Progenitor cell of endocrine pancreas (in vitro differentiated cells): ENCODE measurements around the gene CEP55. TPM values are rescaled to one million over a fixed set of nuclear protein-coding genes. Genes with fewer than 3 reads are reported as not detected.

Experiments used
- DNase-seq: peaks from one replicate; pipeline ENCODE4 v3.0.0; 2021; ENCODE audit warnings: low spot score; ENCODE audit not compliant: unreplicated experiment
- H3K27ac Mint-ChIP-seq: 2 replicates; pipeline ENCODE4 v1.8.0; 2021; ENCODE audit warnings: mild to moderate bottlenecking, moderate library complexity, mixed read lengths
- H3K27me3 Mint-ChIP-seq: 2 replicates; pipeline ENCODE4 v1.8.0; 2021; ENCODE audit warnings: mixed read lengths
- H3K36me3 Mint-ChIP-seq: 2 replicates; pipeline ENCODE4 v1.8.0; 2022; ENCODE audit warnings: mixed read lengths; ENCODE audit not compliant: insufficient read depth
- H3K4me1 Mint-ChIP-seq: 2 replicates; pipeline ENCODE4 v1.8.0; 2021; ENCODE audit warnings: low read depth, mixed read lengths
- H3K4me3 Mint-ChIP-seq: 2 replicates; pipeline ENCODE4 v1.8.0; 2021; ENCODE audit warnings: low read depth, mild to moderate bottlenecking, moderate library complexity, mixed read lengths
- H3K9me3 Mint-ChIP-seq: 2 replicates; pipeline ENCODE4 v1.8.0; 2021; ENCODE audit warnings: low read depth, mixed read lengths
- CTCF ChIP-seq: fragments of 200-600 bp; sonication (generic); IDR thresholded peaks from one replicate; pipeline ENCODE4 v1.5.0; 2021; ENCODE audit warnings: antibody characterized with exemption, mild to moderate bottlenecking; ENCODE audit not compliant: unreplicated experiment
- long read RNA-seq: library from polyadenylated mRNA; unstranded; transcript quantifications from one replicate; pipeline ENCODE4 v2.0.0, GENCODE V29; 2020
- total RNA-seq: library from RNA; stranded (reverse); gene quantifications from 2 replicates; pipeline ENCODE4 v1.2.1, GENCODE V29; 2021

Gene CEP55
- total RNA-seq = 9.1 and 10.5 TPM in 2 replicates
- long read RNA-seq, partial matches to known transcripts = 1 of 3 reads
- long read RNA-seq, other reads (novel, unspliced or antisense) = 1 of 3 reads

DNA sequence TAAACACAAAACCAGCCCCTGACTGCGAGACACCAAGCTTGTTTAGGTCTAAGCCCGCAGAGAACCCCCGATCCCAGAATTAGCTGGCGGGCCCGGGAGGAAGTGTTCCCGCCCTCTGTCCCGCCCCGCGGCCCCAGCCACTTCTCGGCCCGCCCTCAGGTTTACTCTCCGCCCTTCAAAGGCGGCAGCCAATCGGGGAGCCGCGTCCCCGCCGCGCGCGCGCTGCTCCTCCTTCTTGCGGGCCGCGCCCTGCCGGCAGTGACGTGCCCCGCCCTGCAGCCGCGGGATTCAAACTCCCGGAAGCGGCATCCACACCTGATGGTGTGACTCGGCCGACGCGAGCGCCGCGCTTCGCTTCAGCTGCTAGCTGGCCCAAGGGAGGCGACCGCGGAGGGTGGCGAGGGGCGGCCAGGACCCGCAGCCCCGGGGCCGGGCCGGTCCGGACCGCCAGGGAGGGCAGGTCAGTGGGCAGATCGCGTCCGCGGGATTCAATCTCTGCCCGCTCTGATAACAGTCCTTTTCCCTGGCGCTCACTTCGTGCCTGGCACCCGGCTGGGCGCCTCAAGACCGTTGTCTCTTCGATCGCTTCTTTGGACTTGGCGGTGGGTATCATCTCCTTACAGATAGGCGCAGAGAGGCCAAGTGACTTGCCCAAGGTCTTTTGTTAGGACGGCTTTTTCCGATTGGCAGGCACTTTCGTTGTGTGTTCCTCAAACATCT lies at the start of gene CEP55:
Gene CEP55, plus strand, starts transcription at position 291 of the 720 bp plus-strand sequence. CDS start 3,440 bp downstream, outside the sequence.
- Mint-ChIP-seq H3K4me3 (peak within 1 kb of the TSS; percentile 81), H3K4me1 (peaks cover 10% of the 10 kb centered on the region), H3K27ac (peak within 1 kb of the TSS; percentile 87), H3K9me3 (no peaks in the 10 kb centered on the region), H3K36me3 (no peaks in the 10 kb centered on the region), H3K27me3 (peaks cover 7% of the 10 kb centered on the region)
- DNase-seq = peak; percentile 94
- no peak for TF ChIP-seq CTCF

DNA sequence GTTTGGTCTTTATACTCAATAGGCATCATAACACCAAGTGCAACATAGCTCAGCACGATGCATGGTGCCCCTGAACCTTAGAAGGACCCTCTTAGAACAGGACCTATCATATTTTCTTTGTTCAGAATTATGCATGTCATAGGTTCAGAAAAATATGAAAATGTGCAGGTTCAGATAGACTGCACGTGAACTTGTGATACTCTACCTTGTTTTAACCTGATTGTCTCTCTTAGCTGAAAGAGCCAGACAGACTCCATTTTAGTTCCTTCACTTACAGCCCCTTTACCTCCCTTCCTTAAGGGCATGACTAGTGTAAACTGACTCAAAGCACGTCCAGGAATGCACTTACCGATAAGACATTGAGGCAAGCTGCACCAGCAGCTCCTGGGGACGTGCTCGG lies 49.4 kb upstream of the CEP55 start:
- H3K4me1 Mint-ChIP-seq = peaks cover 47% of the 10 kb centered on the region
- no peak overlapping the region for H3K4me3 Mint-ChIP-seq
- peaks cover 6% of the 10 kb centered on the region for H3K36me3 Mint-ChIP-seq
- DNase-seq = no peak
- peak overlapping the region; percentile 99 for H3K27ac Mint-ChIP-seq
- H3K9me3 Mint-ChIP-seq = no peaks in the 10 kb centered on the region
- no peaks in the 10 kb centered on the region for H3K27me3 Mint-ChIP-seq
- no peak for TF ChIP-seq CTCF

DNA sequence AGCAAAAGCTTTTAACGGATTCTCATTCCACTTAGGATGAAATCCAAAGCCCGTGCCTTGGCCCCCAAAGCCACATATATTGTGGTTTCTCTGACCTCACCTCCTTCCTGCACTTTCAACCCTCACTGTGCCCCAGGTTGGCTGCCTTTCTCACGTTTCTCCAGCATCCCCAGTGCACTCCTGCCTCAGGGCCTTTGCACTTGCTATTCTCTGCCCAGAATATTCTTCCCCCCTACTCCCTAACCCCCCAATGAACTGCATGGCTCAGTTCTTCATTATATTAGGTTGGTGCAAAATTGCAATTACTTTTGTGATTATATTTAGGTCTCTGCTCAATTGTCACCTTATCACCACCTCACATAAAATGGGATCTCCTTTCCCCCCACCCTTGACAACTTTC lies 48.4 kb upstream of the CEP55 start:
- Mint-ChIP-seq H3K9me3 (no peaks in the 10 kb centered on the region), H3K36me3 (peaks cover 6% of the 10 kb centered on the region), H3K27me3 (no peaks in the 10 kb centered on the region), H3K4me3 (no peak overlapping the region), H3K27ac (no peak overlapping the region), H3K4me1 (peaks cover 47% of the 10 kb centered on the region)
- no peak for TF ChIP-seq CTCF
- no peak for DNase-seq

GRCh38 chr10:93451244-93451947 lies 45.0 kb upstream of the CEP55 start:
- no peak for TF ChIP-seq CTCF
- Mint-ChIP-seq H3K9me3 (no peaks in the 10 kb centered on the region), H3K27me3 (no peaks in the 10 kb centered on the region), H3K4me1 (peaks cover 25% of the 10 kb centered on the region), H3K4me3 (no peak overlapping the region), H3K27ac (no peak overlapping the region), H3K36me3 (peaks cover 3% of the 10 kb centered on the region)
- no peak for DNase-seq

- H3K4me3 Mint-ChIP-seq = no peak overlapping the region
- H3K27me3 Mint-ChIP-seq = no peaks in the 10 kb centered on the region
- peaks cover 3% of the 10 kb centered on the region for H3K36me3 Mint-ChIP-seq
- DNase-seq = no peak
- H3K27ac Mint-ChIP-seq = no peak overlapping the region
- TF ChIP-seq CTCF = no peak
- H3K4me1 Mint-ChIP-seq = peaks cover 24% of the 10 kb centered on the region
- no peaks in the 10 kb centered on the region for H3K9me3 Mint-ChIP-seq
These were observed 44.3 kb upstream of the CEP55 start for GRCh38 chr10:93452143-93452542.
